ENCODE results near the gene COX14.

- no peak for TF ChIP-seq CTCF (IDR thresholded peaks at IDR 0.05)
- no peak for TF ChIP-seq EP300 (IDR thresholded peaks at IDR 0.05; ENCODE audit: low read depth)
- no peak for TF ChIP-seq POLR2A (IDR thresholded peaks at IDR 0.05)
- TF ChIP-seq POLR2AphosphoS5 (IDR thresholded peaks at IDR 0.05): no peak
Observed at GRCh38 chr12:50065726-50066310, 46.2 kb upstream of the COX14 start.

All from transverse colon (tissue), 4 donors.